Activated naive CD8-positive, alpha-beta T cell (primary cell): ENCODE results near the gene SERTAD2.

Experiments
- H3K27ac Mint-ChIP-seq: one replicate; pipeline ENCODE4 v1.8.0; 2021; ENCODE audit warnings: mixed read lengths
- H3K27me3 Mint-ChIP-seq: one replicate; pipeline ENCODE4 v1.8.0; 2021; ENCODE audit warnings: mixed read lengths
- H3K36me3 Mint-ChIP-seq: one replicate; pipeline ENCODE4 v1.8.0; 2021; ENCODE audit warnings: mixed read lengths
- H3K4me1 Mint-ChIP-seq: one replicate; pipeline ENCODE4 v1.8.0; 2021; ENCODE audit warnings: low read depth, mixed read lengths
- H3K4me3 Mint-ChIP-seq: one replicate; pipeline ENCODE4 v1.8.0; 2021; ENCODE audit warnings: mild to moderate bottlenecking, mixed read lengths
- H3K9me3 Mint-ChIP-seq: one replicate; pipeline ENCODE4 v1.8.0; 2021; ENCODE audit warnings: low read depth, mixed read lengths

The SERTAD2 gene

GRCh38 chr2:64644458-64645382, 9.0 kb downstream of the SERTAD2 start:
- H3K36me3 Mint-ChIP-seq, result peaks cover 5% of the 10 kb centered on the region
- peaks cover 88% of the 10 kb centered on the region for H3K4me1 Mint-ChIP-seq
- peak overlapping the region; percentile 91 for H3K4me3 Mint-ChIP-seq
- H3K27me3 Mint-ChIP-seq, result no peaks in the 10 kb centered on the region
- H3K27ac Mint-ChIP-seq, result peak overlapping the region; percentile 95
- H3K9me3 Mint-ChIP-seq, result no peaks in the 10 kb centered on the region

- H3K4me1 Mint-ChIP-seq, result peaks cover 88% of the 10 kb centered on the region
- H3K9me3 Mint-ChIP-seq, result no peaks in the 10 kb centered on the region
- H3K27me3 Mint-ChIP-seq, result no peaks in the 10 kb centered on the region
- peak overlapping the region; percentile 91 for H3K4me3 Mint-ChIP-seq
- peaks cover 5% of the 10 kb centered on the region for H3K36me3 Mint-ChIP-seq
- H3K27ac Mint-ChIP-seq, result peak overlapping the region; percentile 95
Measured at GRCh38 chr2:64643838-64644457, 9.8 kb downstream of the SERTAD2 start.

- Mint-ChIP-seq H3K27me3 (no peaks in the 10 kb centered on the region), H3K9me3 (no peaks in the 10 kb centered on the region), H3K4me1 (peaks cover 95% of the 10 kb centered on the region), H3K27ac (peak overlapping the region; percentile 78), H3K36me3 (peaks cover 6% of the 10 kb centered on the region), H3K4me3 (no peak overlapping the region)
Measured at GRCh38 chr2:64641599-64641998, 12.1 kb downstream of the SERTAD2 start.

DNA sequence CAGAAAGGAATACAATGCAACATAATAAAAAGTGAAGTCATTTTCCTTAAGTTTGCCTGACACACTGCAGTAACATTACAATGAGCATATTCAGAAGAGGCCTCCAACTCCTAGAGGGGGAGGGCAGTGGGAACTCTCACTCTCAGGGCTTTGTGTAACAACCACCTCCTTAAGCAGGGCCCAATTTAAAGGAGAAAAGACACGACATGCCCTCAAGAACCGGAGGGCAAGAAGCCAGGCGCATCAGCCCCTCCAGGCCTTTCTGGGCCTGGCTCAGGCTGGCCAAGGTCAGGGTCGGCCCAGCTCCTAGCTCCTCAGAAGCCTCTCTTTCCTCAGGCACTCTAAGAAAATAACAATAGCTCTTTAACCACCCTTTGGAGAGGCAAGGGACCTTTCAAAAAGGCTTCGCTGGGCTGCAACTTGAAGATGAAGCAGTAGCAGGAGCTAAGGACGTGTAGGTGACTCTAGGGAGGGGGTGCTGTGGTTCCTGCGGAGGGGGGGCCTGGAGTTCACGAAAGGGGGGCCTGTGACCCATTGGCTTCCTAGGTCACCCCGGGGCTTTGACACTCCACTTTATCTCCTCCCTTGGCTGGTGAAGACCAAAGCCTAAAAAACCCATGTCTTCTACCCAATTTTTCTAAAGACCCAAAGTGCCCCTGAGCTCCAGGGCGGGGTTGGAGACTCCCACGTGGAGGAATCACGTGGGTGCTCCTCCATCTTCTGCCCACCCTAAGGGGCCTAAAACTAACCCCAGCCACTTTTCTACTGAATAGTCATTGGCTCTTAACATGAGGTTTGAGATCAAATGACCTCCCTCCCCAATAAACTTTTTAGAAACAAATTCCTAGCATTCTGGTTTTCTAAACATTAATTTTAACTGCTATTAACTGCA, 13.3 kb downstream of the SERTAD2 start:
- Mint-ChIP-seq H3K9me3 (no peaks in the 10 kb centered on the region), H3K36me3 (peaks cover 11% of the 10 kb centered on the region), H3K4me3 (no peak overlapping the region), H3K27ac (peak overlapping the region; percentile 76), H3K4me1 (peaks cover 97% of the 10 kb centered on the region), H3K27me3 (no peaks in the 10 kb centered on the region)

DNA sequence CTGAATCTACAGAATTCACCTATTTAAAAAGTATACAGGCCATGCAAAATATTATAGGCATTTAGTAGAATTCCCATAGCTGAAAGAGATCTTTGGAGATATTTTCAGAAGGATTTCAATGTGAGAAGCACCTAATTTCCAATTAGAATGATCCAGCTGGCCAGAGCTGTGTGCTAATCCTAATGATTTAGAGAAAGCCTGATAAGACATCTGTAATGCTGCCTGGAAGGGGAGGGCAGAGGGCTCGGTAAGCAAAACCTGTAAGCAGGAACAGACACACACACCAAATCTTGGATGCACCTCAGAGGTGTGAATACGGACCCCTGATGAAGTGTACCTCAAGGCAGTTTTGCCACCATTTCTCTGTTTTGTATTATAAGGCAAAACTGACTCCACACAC, 14.0 kb downstream of the SERTAD2 start:
- peaks cover 11% of the 10 kb centered on the region for H3K36me3 Mint-ChIP-seq
- H3K27ac Mint-ChIP-seq, result peak overlapping the region; percentile 76
- H3K4me3 Mint-ChIP-seq, result peak overlapping the region; percentile 22
- H3K27me3 Mint-ChIP-seq, result no peaks in the 10 kb centered on the region
- peaks cover 90% of the 10 kb centered on the region for H3K4me1 Mint-ChIP-seq
- H3K9me3 Mint-ChIP-seq, result no peaks in the 10 kb centered on the region

DNA sequence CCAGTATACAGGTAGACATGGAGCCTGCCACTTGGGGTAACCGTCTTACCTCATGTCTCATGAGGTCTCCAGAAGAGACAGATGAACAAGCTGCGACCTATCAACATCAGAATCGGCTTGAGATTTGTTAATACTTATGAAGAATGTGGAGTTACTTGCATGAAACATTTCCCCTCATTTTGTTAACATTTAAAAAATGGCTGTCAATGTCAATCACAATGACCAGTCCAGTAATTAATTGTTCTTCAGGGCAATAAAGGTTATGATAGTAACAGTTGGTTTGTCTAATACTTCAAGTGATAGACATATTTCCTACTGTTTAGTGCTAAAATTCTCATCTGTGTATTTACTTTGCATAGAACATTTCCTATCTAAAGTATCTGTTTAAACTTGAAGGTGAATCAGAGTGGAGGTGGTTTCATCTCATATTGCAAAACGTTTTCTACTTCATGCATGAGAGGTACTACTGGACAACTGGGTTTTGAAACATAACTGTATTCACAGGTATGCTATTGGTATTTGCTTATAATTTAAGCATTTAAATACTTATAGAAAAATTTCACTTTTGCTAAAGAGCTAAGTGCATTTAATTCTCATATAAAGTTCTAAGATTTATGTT, 15.1 kb downstream of the SERTAD2 start:
- H3K27me3 Mint-ChIP-seq, result no peaks in the 10 kb centered on the region
- peaks cover 12% of the 10 kb centered on the region for H3K36me3 Mint-ChIP-seq
- peaks cover 80% of the 10 kb centered on the region for H3K4me1 Mint-ChIP-seq
- H3K9me3 Mint-ChIP-seq, result no peaks in the 10 kb centered on the region
- peak overlapping the region; percentile 60 for H3K4me3 Mint-ChIP-seq
- H3K27ac Mint-ChIP-seq, result peak overlapping the region; percentile 93

- Mint-ChIP-seq H3K27ac (peak overlapping the region; percentile 93), H3K4me3 (peak overlapping the region; percentile 60), H3K27me3 (no peaks in the 10 kb centered on the region), H3K36me3 (peaks cover 13% of the 10 kb centered on the region), H3K9me3 (no peaks in the 10 kb centered on the region), H3K4me1 (peaks cover 74% of the 10 kb centered on the region)
Measured at GRCh38 chr2:64637931-64638330, 15.8 kb downstream of the SERTAD2 start.

- Mint-ChIP-seq H3K36me3 (peaks cover 15% of the 10 kb centered on the region), H3K9me3 (no peaks in the 10 kb centered on the region), H3K27me3 (no peaks in the 10 kb centered on the region), H3K4me1 (peaks cover 67% of the 10 kb centered on the region), H3K27ac (peak overlapping the region; percentile 93), H3K4me3 (peak overlapping the region; percentile 85)
Measured at GRCh38 chr2:64637000-64637635, 16.6 kb downstream of the SERTAD2 start.

DNA sequence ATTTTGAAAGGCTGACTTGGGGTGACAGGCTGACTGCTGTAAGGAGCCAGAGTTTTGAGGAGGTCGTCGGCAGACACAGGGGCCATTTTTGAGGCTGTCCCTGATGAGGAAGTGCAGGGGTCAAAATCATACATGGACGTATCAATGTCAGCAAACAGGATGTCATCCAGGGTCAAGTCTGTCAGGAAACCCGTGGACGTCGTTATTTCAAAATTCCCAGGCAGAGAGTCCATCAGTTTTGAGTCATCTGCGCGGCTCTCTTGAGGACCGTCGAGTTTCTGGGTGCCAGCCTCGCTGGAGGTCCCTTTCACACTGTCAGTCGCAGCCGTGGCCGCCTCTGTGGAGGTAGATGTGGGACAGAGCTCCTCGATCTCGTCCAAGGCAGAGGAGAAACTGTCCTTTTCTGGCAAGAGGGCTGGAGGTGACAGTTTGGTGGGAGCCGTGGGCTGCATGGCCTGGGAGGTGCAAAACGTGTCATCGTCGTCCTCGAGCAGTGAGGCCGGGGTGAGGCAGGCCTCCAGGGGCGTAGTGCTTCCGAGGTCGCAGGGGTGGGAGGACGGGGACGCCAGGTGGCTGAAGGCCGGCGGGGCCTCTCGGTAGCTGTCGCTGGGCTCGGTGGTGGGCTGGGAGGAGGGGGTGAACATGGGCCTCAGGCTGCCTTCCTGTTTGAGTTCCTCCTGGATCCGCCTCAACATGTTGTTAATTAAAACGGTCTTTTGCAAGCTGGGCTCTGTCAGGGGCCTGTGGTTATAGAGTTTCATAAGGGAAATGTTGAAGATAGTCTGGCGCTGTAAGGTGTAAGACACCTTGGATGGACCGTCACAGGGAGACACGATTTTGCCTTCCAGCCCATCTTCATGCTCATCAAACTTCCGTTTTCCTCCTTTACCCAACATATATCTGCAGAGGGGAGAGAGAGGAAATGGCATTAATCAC, 17.5 kb downstream of the SERTAD2 start:
- Mint-ChIP-seq H3K27ac (peak overlapping the region; percentile 93), H3K36me3 (peaks cover 14% of the 10 kb centered on the region), H3K4me3 (peak overlapping the region; percentile 85), H3K27me3 (no peaks in the 10 kb centered on the region), H3K9me3 (no peaks in the 10 kb centered on the region), H3K4me1 (peaks cover 59% of the 10 kb centered on the region)

GRCh38 chr2:64634345-64635267, 19.1 kb downstream of the SERTAD2 start:
- H3K27ac Mint-ChIP-seq, result no peak overlapping the region
- peaks cover 46% of the 10 kb centered on the region for H3K4me1 Mint-ChIP-seq
- no peaks in the 10 kb centered on the region for H3K27me3 Mint-ChIP-seq
- no peak overlapping the region for H3K4me3 Mint-ChIP-seq
- peaks cover 19% of the 10 kb centered on the region for H3K36me3 Mint-ChIP-seq
- no peaks in the 10 kb centered on the region for H3K9me3 Mint-ChIP-seq

- H3K9me3 Mint-ChIP-seq, result no peaks in the 10 kb centered on the region
- peaks cover 32% of the 10 kb centered on the region for H3K4me1 Mint-ChIP-seq
- H3K27me3 Mint-ChIP-seq, result no peaks in the 10 kb centered on the region
- H3K36me3 Mint-ChIP-seq, result peaks cover 19% of the 10 kb centered on the region
- H3K27ac Mint-ChIP-seq, result no peak overlapping the region
- no peak overlapping the region for H3K4me3 Mint-ChIP-seq
Measured at GRCh38 chr2:64632835-64633819, 20.6 kb downstream of the SERTAD2 start.
